ENCODE data around the gene TNFRSF1B.

The TNFRSF1B gene

DNA sequence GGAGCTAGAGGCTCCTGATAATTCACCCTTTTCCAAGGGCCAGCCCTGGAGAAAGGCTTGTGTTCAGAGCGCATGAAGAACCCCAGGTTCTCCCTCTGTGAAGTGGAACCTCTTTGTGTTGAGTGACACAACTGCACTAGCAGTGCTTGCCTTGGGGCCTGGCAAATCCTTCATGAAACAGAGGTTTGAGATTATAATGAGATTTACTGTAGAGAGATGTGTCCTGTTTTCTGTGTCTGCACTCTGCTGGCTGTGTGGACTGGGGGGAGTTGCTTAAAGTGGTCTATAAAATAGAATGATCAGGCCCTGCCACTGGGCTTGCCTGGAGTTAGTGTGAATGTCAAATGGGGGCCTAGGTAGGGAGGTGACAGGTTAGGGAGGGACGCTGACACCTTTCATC is 11.5 kb upstream of the TNFRSF1B start:
- POLR2A ChIA-PET: no interaction called here
- Histone ChIP-seq H3K4me3 (ENCODE audit: low read depth, low read length) (no peak overlapping the region), H3K9me3 (ENCODE audit: control insufficient read depth, insufficient read depth, low read depth, low read length) (no peaks in the 10 kb centered on the region), H3K36me3 (ENCODE audit: control insufficient read depth in 2 of 2, insufficient read depth in 1 of 2, low read length in 2 of 2) (no peaks in the 10 kb centered on the region), H3K4me1 (ENCODE audit: control insufficient read depth, insufficient read depth, low read length) (no peaks in the 10 kb centered on the region), H3K27ac (ENCODE audit: extremely low read depth, low read depth, low read length) (no peak overlapping the region)
- TF ChIP-seq GFI1B (tag by site-specific recombination; IDR thresholded peaks at IDR 0.05) (no peak), ZNF112 (tag by site-specific recombination; IDR thresholded peaks at IDR 0.05) (no peak), ZNF184 (tag by site-specific recombination; IDR thresholded peaks at IDR 0.05) (no peak), ZNF514 (tag by site-specific recombination; IDR thresholded peaks at IDR 0.05) (no peak), ZNF843 (tag by site-specific recombination; IDR thresholded peaks at IDR 0.05) (no peak), ZNF621 (tag by site-specific recombination; IDR thresholded peaks at IDR 0.05) (no peak), ZNF747 (tag by site-specific recombination; IDR thresholded peaks at IDR 0.05) (no peak), ZNF155 (tag by site-specific recombination; IDR thresholded peaks at IDR 0.05) (no peak), HOXD13 (CRISPR knock-in tag; IDR thresholded peaks at IDR 0.05; ENCODE audit: borderline replicate concordance) (no peak)
- TF ChIP-seq, protein P1, sequence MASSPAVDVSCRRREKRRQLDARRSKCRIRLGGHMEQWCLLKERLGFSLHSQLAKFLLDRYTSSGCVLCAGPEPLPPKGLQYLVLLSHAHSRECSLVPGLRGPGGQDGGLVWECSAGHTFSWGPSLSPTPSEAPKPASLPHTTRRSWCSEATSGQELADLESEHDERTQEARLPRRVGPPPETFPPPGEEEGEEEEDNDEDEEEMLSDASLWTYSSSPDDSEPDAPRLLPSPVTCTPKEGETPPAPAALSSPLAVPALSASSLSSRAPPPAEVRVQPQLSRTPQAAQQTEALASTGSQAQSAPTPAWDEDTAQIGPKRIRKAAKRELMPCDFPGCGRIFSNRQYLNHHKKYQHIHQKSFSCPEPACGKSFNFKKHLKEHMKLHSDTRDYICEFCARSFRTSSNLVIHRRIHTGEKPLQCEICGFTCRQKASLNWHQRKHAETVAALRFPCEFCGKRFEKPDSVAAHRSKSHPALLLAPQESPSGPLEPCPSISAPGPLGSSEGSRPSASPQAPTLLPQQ (tag by site-specific recombination; IDR thresholded peaks at IDR 0.05): no peak
- TF ChIP-seq, protein P2, sequence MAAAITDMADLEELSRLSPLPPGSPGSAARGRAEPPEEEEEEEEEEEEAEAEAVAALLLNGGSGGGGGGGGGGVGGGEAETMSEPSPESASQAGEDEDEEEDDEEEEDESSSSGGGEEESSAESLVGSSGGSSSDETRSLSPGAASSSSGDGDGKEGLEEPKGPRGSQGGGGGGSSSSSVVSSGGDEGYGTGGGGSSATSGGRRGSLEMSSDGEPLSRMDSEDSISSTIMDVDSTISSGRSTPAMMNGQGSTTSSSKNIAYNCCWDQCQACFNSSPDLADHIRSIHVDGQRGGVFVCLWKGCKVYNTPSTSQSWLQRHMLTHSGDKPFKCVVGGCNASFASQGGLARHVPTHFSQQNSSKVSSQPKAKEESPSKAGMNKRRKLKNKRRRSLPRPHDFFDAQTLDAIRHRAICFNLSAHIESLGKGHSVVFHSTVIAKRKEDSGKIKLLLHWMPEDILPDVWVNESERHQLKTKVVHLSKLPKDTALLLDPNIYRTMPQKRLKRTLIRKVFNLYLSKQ (tag by site-specific recombination; IDR thresholded peaks at IDR 0.05; ENCODE audit: borderline replicate concordance): no peak
- CTCF ChIA-PET: interaction anchor here (3.4 kb wide), 1 partner anchor 31 kb away, joined by 14 read pairs; no protein-coding TSS in a partner anchor

DNA sequence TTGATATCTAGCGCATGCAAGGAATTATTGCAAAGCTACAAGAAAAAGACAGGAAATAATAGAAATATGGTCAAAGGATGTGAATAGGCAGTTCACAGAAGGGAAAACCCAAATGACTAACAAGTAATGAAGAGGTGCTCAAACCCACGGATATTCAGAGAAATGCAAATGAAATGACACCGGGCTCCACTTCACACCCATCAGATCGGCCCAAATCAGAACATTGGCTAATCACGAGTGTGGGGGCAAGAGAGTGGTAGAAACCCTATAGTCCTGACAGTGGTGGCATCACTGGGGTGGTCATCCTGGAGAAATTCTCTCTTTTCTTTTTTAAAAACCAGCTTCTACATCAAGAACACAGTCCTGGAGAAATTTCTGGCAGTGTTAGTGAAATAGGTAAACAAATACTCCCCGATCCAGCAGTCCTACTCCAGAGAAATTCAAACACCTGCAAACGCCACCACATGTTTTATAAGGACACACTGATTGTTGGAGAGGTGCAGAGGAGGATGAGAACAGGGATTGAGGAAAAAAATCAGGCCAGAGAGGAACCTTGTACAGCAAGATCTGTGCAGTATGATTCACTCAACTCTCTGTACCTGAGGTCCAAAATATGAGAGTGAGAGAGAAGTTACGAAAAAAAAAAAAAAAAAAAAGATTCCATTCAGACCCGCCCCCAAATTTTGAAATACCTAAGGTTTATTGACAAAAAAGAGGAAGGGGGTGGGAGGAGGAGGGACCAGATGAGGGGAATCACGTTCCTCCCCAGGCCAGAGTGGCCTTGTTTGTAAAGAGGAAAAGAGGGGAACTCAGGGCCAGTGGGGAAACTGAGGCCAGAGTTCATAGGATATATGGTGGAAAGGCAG is 9.2 kb upstream of the TNFRSF1B start:
- ChIA-PET CTCF (interaction anchor here (0.7 to 3.4 kb wide), 3 partner anchors 12 to 52 kb away, joined by 3 to 14 read pairs (median 4); no protein-coding TSS in a partner anchor), POLR2A (no interaction called here)
- TF ChIP-seq ZNF621 (tag by site-specific recombination; IDR thresholded peaks at IDR 0.05): no peak
- no peak for TF ChIP-seq ZNF274 (IDR thresholded peaks at IDR 0.05; ENCODE audit: low read length)
- TF ChIP-seq ZNF274 (tag by site-specific recombination; IDR thresholded peaks at IDR 0.05; ENCODE audit: borderline replicate concordance): no peak
- TF ChIP-seq, protein P3, sequence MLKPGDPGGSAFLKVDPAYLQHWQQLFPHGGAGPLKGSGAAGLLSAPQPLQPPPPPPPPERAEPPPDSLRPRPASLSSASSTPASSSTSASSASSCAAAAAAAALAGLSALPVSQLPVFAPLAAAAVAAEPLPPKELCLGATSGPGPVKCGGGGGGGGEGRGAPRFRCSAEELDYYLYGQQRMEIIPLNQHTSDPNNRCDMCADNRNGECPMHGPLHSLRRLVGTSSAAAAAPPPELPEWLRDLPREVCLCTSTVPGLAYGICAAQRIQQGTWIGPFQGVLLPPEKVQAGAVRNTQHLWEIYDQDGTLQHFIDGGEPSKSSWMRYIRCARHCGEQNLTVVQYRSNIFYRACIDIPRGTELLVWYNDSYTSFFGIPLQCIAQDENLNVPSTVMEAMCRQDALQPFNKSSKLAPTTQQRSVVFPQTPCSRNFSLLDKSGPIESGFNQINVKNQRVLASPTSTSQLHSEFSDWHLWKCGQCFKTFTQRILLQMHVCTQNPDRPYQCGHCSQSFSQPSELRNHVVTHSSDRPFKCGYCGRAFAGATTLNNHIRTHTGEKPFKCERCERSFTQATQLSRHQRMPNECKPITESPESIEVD (tag by site-specific recombination; IDR thresholded peaks at IDR 0.05): no peak
- TF ChIP-seq TCF7L2 (IDR thresholded peaks at IDR 0.05; ENCODE audit: borderline replicate concordance, low read depth, low read length): no peak
- TF ChIP-seq ZNF529 (tag by site-specific recombination; IDR thresholded peaks at IDR 0.05; ENCODE audit: insufficient replicate concordance): no peak
- TF ChIP-seq IKZF3 (tag by site-specific recombination; IDR thresholded peaks at IDR 0.05): no peak
- no peak for TF ChIP-seq PRDM1 (tag by site-specific recombination; IDR thresholded peaks at IDR 0.05)
- TF ChIP-seq, protein P4, sequence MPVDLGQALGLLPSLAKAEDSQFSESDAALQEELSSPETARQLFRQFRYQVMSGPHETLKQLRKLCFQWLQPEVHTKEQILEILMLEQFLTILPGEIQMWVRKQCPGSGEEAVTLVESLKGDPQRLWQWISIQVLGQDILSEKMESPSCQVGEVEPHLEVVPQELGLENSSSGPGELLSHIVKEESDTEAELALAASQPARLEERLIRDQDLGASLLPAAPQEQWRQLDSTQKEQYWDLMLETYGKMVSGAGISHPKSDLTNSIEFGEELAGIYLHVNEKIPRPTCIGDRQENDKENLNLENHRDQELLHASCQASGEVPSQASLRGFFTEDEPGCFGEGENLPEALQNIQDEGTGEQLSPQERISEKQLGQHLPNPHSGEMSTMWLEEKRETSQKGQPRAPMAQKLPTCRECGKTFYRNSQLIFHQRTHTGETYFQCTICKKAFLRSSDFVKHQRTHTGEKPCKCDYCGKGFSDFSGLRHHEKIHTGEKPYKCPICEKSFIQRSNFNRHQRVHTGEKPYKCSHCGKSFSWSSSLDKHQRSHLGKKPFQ (tag by site-specific recombination; IDR thresholded peaks at IDR 0.05): no peak
- TF ChIP-seq ZSCAN30 (tag by site-specific recombination; IDR thresholded peaks at IDR 0.05): no peak
- no peak for TF ChIP-seq ZNF324 (tag by site-specific recombination; IDR thresholded peaks at IDR 0.05)

More for the DNA sequence above, 9.2 kb upstream of the TNFRSF1B start:
- Histone ChIP-seq H3K9me3 (ENCODE audit: control insufficient read depth, insufficient read depth, low read depth, low read length) (no peaks in the 10 kb centered on the region), H3K27ac (ENCODE audit: extremely low read depth, low read depth, low read length) (no peak overlapping the region), H3K36me3 (ENCODE audit: control insufficient read depth in 2 of 2, insufficient read depth in 1 of 2, low read length in 2 of 2) (no peaks in the 10 kb centered on the region), H3K4me1 (ENCODE audit: control insufficient read depth, insufficient read depth, low read length) (no peaks in the 10 kb centered on the region), H3K4me3 (ENCODE audit: low read depth, low read length) (no peak overlapping the region)

Measured in HEK293 (cell line).